Psoas muscle (tissue), 8 donors: Measurements from ENCODE around the gene TLE1. TPM values are rescaled to one million over a fixed set of nuclear protein-coding genes. Genes with fewer than 3 reads are reported as not detected.

Experiments
- ATAC-seq, 4 donors: fragments of 200-7000 bp; cut with Tn5 transposase; one replicate each; pipeline ENCODE4 v1.9.1; 2020; ENCODE audit warnings: moderate library complexity in 3 of 4, mild to moderate bottlenecking in 2 of 4
- DNase-seq, 2 donors: peaks; one replicate each; pipeline ENCODE4 v3.0.0-alpha.2; 2020
- H3K27ac ChIP-seq: fragments of 200-600 bp; one replicate; pipeline ENCODE4 v1.8.0; 2022
- H3K27me3 ChIP-seq, 3 donors: fragments of 200-600 bp in 1 of 3; one replicate each; pipeline versions ENCODE4 v1.6.1 to v1.8.0; 2013 to 2022; ENCODE audit warnings: low read length in 2 of 3, mild to moderate bottlenecking in 2 of 3, moderate library complexity in 1 of 3; ENCODE audit not compliant: insufficient read depth in 3 of 3
- H3K36me3 ChIP-seq, 2 donors: fragments of 200-600 bp in 1 of 2; one replicate each; pipeline versions ENCODE4 v1.6.1 to v1.8.0; 2013 to 2022; ENCODE audit warnings: low read depth in 1 of 2, mild to moderate bottlenecking in 1 of 2, moderate library complexity in 1 of 2; ENCODE audit not compliant: insufficient read depth in 1 of 2
- H3K4me1 ChIP-seq: fragments of 200-600 bp; one replicate; pipeline ENCODE4 v1.8.0; 2022
- H3K4me3 ChIP-seq: fragments of 200-600 bp; one replicate; pipeline ENCODE4 v1.8.0; 2022; ENCODE audit warnings: mild to moderate bottlenecking
- H3K9me3 ChIP-seq: fragments of 200-600 bp; one replicate; pipeline ENCODE4 v1.8.0; 2022
- CTCF ChIP-seq: fragments of 200-600 bp; IDR thresholded peaks from one replicate; pipeline ENCODE4 v1.8.0; 2022; ENCODE audit warnings: antibody characterized with exemption
- WGBS, 3 donors: extraction: QIAGEN DNeasy Blood & Tissue Kit; methylation state at CpG; one replicate each; pipeline versions ENCODE4 v1.1.6 to v1.1.7; 2013; 5-methylcytosine and 5-hydroxymethylcytosine counted together
- intact Hi-C, 2 donors: fragments of 100-400 bp; cut with DNase I; formaldehyde crosslinking; loops; one replicate each; pipeline versions ENCODE4 v1.11.0 to v1.14.2; 2022
- polyA plus RNA-seq, 3 donors: library from polyadenylated mRNA; stranded (reverse); fragments of 200-250 nt; gene quantifications; one replicate each; pipeline ENCODE4 v1.2.3, GENCODE V29; 2013
- total RNA-seq, 4 donors: library from RNA; stranded (reverse); fragmentation: NEBNext Ultra II Directional in 2 of 4; extraction: Animal tissue kit (Norgen Biotek cat#: 25700) in 2 of 4; gene quantifications; one replicate each; pipeline versions ENCODE4 v1.2.1 to v1.2.4, GENCODE V29; 2021 to 2023
- donor health status: healthy with polysubstance abuse.
- donor health status: DM: no; HTN: no; CAD: no; lungs with moderate emphysema.
- donor health status: Bipolar disorder and iron deficiency.
- donor health status: healthy.
- donor health status: DM: yes; HTN: yes; CAD: no.
- donor health status: DM: no; HTN: no; CAD: no.
- donor health status: DM: no; HTN: no; CAD: no.
- donor health status: DM: yes; HTN: yes; CAD: no.

The TLE1 gene
- total and polyA plus RNA-seq, 7 donors, result 14.6 to 46.7 (median 34.9) TPM

DNA sequence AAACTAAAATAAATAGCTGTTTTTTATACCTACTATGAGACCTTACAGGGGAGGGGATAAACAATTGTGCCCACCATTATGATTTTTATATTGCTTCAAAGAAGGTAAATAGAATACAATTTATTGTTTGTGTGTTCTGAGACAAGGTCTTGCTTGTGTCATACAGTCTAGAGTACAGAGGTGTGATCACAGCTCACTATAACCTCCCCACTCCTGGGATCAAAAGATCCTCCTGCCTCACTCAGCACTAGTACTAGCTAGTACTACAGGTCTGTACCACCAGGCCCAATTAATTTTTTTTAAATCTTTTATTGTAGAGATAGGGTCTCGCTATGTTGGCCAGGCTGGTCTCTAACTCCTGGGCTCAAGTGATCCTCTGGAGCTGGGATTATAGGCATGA lies 11.3 kb downstream of the TLE1 start:
- no peak for ATAC-seq
- Histone ChIP-seq H3K4me1 (peaks cover 27% of the 10 kb centered on the region), H3K27me3 (no peaks in the 10 kb centered on the region), H3K9me3 (no peaks in the 10 kb centered on the region), H3K27ac (no peak overlapping the region), H3K36me3 (no peaks in the 10 kb centered on the region), H3K4me3 (no peak overlapping the region)
- intact Hi-C loops, result no loop called here
- no peak for TF ChIP-seq CTCF
- WGBS, 3 donors, result 95 to 100% (median 96%) methylated on average over 1 of the region's 1 CpG
- DNase-seq, result no peak

- Histone ChIP-seq H3K4me3 (no peak overlapping the region), H3K36me3 (no peaks in the 10 kb centered on the region), H3K27me3 (no peaks in the 10 kb centered on the region), H3K4me1 (peaks cover 36% of the 10 kb centered on the region), H3K27ac (peak overlapping the region; percentile 15), H3K9me3 (no peaks in the 10 kb centered on the region)
- DNase-seq (no peak), ATAC-seq (no peak)
- intact Hi-C loops, result no loop called here
- 74 to 86% (median 85%) methylated on average over 2 of the region's 2 CpGs for WGBS, 3 donors
- TF ChIP-seq CTCF, result no peak
These were observed 13.0 kb downstream of the TLE1 start for GRCh38 chr9:81676395-81676794.

GRCh38 chr9:81673310-81673709 lies 16.0 kb downstream of the TLE1 start:
- Histone ChIP-seq H3K27ac (no peak overlapping the region), H3K4me3 (no peak overlapping the region), H3K4me1 (peaks cover 46% of the 10 kb centered on the region), H3K36me3 (no peaks in the 10 kb centered on the region), H3K27me3 (no peaks in the 10 kb centered on the region), H3K9me3 (no peaks in the 10 kb centered on the region)
- intact Hi-C loops, result no loop called here
- no peak for TF ChIP-seq CTCF
- ATAC-seq (no peak), DNase-seq (no peak)
- WGBS, 3 donors, result 77 to 81% (median 78%) methylated on average over 5 of the region's 5 CpGs

DNA sequence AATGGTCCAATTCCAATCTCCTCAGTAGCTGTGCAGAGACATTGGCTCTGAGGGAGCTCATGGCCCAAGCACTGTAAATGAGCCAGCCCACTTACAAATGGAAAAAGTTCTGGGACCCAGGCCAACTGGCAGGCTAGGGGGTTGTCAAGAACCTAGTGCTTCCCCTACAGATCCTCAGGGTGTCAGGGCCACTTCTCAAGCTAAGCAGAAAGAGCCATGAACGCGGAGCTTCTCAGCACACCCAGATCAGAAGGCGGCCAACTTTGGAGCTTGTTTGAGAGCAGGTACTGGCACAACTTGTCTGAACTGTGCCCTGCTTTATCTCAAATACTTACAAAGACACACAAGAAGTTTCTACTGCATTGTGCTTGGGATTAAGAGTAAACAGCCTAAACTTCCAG lies 17.5 kb downstream of the TLE1 start:
- Histone ChIP-seq H3K27ac (peak overlapping the region; percentile 67), H3K4me1 (peaks cover 59% of the 10 kb centered on the region), H3K27me3 (no peaks in the 10 kb centered on the region), H3K36me3 (no peaks in the 10 kb centered on the region), H3K4me3 (no peak overlapping the region), H3K9me3 (no peaks in the 10 kb centered on the region)
- ATAC-seq (peak; percentile 84 to 94 (median 92)), DNase-seq (peak; percentile 79 to 92)
- intact Hi-C loops, result no loop called here
- WGBS, 3 donors, result 11 to 25% (median 16%) methylated on average over 3 of the region's 3 CpGs
- no peak for TF ChIP-seq CTCF

- H3K4me1 ChIP-seq, result peaks cover 73% of the 10 kb centered on the region
These were observed 19.5 kb downstream of the TLE1 start for GRCh38 chr9:81669866-81670265.

More at GRCh38 chr9:81669866-81670265, 19.5 kb downstream of the TLE1 start:
- H3K9me3 ChIP-seq, result no peaks in the 10 kb centered on the region
- 35 to 66% (median 41%) methylated on average over 6 of the region's 6 CpGs for WGBS, 3 donors
- DNase-seq, result no peak
- ATAC-seq, result no peak
- no peak for TF ChIP-seq CTCF
- H3K27me3 ChIP-seq, result no peaks in the 10 kb centered on the region
- H3K4me3 ChIP-seq, result no peak overlapping the region
- H3K36me3 ChIP-seq, result no peaks in the 10 kb centered on the region
- intact Hi-C loops, result no loop called here
- H3K27ac ChIP-seq, result no peak overlapping the region
